ENCODE results near the gene GPX5.

DNA sequence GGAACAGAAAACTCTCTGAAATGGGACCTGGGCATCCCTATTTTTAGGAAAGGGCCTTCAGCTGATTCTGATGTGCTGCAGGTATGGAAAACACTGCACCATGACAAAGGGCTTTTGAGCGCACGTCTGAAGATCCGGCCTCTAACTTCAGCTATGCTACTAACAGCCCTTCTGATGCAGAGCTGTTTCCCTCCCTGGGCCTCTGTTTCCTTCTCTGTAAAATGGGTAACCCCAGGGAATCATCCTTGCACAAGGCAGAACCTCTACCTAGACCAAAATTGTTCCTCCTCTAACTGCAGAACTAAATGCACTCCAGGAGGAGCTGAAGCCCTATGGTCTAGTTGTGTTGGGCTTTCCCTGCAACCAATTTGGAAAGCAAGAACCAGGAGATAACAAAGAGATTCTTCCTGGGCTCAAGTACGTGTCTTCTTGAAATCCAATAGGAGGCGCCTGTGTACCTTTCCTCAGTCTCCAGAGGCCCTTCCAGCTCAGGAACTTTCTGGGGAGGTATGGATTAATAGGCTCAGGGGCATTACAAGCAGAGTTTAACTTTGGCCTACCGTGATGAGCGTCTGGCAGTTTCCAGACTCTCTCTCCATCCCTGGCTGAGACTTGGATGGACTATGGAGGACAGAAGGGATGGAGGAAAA lies 5.9 kb downstream of the GPX5 start:
- TF ChIP-seq CTCF (conservative IDR thresholded peaks at IDR 0.05; ENCODE audit: low read depth, low read length) (peak; percentile 39; the same call in 1 of the 2 replicates), EZH2 (IDR thresholded peaks at IDR 0.05; ENCODE audit: borderline replicate concordance, low read depth, low read length, poor library complexity, severe bottlenecking) (no peak)
